GM23338 (cell line): Measurements from ENCODE around the gene TBL1XR1. TPM values are rescaled to one million over a fixed set of nuclear protein-coding genes. Genes with fewer than 3 reads are reported as not detected.

Experiments
- ATAC-seq: fragments of 200-7000 bp; cut with Tn5 transposase; 3 replicates; pipeline ENCODE4 v1.9.1; 2020
- DNase-seq: peaks from one replicate; pipeline ENCODE4 v3.0.0-alpha.2; 2015; ENCODE audit warnings: low spot score
- H2AFZ ChIP-seq: fragments of 200-600 bp; sonication (generic); 2 replicates; pipeline ENCODE4 v1.8.0; 2016; ENCODE audit warnings: antibody characterized with exemption, mild to moderate bottlenecking, moderate library complexity
- H3F3A ChIP-seq: fragments of 200-600 bp; sonication (generic); replicated peaks from 2 replicates; pipeline ENCODE4 v1.8.0; 2017; ENCODE audit warnings: antibody characterized with exemption, mixed run types, low read depth
- H3K27ac ChIP-seq: fragments of 200-600 bp; sonication (generic); 2 replicates; pipeline ENCODE4 v1.6.1; 2016; ENCODE audit warnings: low read depth
- H3K27me3 ChIP-seq: fragments of 200-600 bp; sonication (generic); 2 replicates; pipeline ENCODE4 v1.8.0; 2016; ENCODE audit warnings: mild to moderate bottlenecking, mixed run types, moderate library complexity; ENCODE audit not compliant: insufficient read depth
- H3K36me3 ChIP-seq: fragments of 200-600 bp; sonication (generic); 2 replicates; pipeline ENCODE4 v1.8.0; 2016; ENCODE audit warnings: mild to moderate bottlenecking; ENCODE audit not compliant: insufficient read depth
- H3K4me1 ChIP-seq: fragments of 200-600 bp; sonication (generic); 2 replicates; pipeline ENCODE4 v1.8.0; 2016; ENCODE audit warnings: mild to moderate bottlenecking, moderate library complexity; ENCODE audit not compliant: insufficient read depth
- H3K4me2 ChIP-seq: fragments of 200-600 bp; sonication (generic); 2 replicates; pipeline ENCODE4 v1.7.1; 2017; ENCODE audit warnings: mixed run types
- H3K4me3 ChIP-seq: fragments of 200-600 bp; sonication (generic); 2 replicates; pipeline ENCODE4 v1.6.1; 2016; ENCODE audit warnings: mixed run types
- H3K79me2 ChIP-seq: fragments of 200-600 bp; sonication (generic); replicated peaks from 2 replicates; pipeline ENCODE4 v1.8.0; 2017; ENCODE audit warnings: mild to moderate bottlenecking; ENCODE audit not compliant: insufficient read depth
- H3K9me2 ChIP-seq: fragments of 200-600 bp; sonication (generic); 2 replicates; pipeline ENCODE4 v1.8.0; 2017; ENCODE audit not compliant: insufficient read depth
- H4K20me1 ChIP-seq: fragments of 200-600 bp; sonication (generic); replicated peaks from 2 replicates; pipeline ENCODE4 v1.8.0; 2017; ENCODE audit warnings: mild to moderate bottlenecking; ENCODE audit not compliant: insufficient read depth
- H3K27ac Mint-ChIP-seq: 2 replicates; pipeline ENCODE4 v1.8.0; 2020; ENCODE audit warnings: inconsistent platforms, mild to moderate bottlenecking, moderate library complexity, mixed read lengths
- H3K27me3 Mint-ChIP-seq: 3 replicates; pipeline ENCODE4 v1.8.0; 2022; ENCODE audit warnings: low read depth, mild to moderate bottlenecking, moderate library complexity, mixed read lengths, inconsistent platforms; ENCODE audit not compliant: insufficient read depth, poor library complexity
- H3K36me3 Mint-ChIP-seq: 3 replicates; pipeline ENCODE4 v1.8.0; 2021; ENCODE audit warnings: low read depth, mild to moderate bottlenecking, inconsistent platforms, moderate library complexity, mixed read lengths
- H3K4me1 Mint-ChIP-seq: 3 replicates; pipeline ENCODE4 v1.8.0; 2020; ENCODE audit warnings: mild to moderate bottlenecking, inconsistent platforms, mixed read lengths
- H3K4me3 Mint-ChIP-seq: 3 replicates; pipeline ENCODE4 v1.8.0; 2021; ENCODE audit warnings: moderate library complexity, mild to moderate bottlenecking, inconsistent platforms, mixed read lengths
- H3K9me3 Mint-ChIP-seq: 3 replicates; pipeline ENCODE4 v1.8.0; 2020; ENCODE audit warnings: moderate library complexity, mild to moderate bottlenecking, inconsistent platforms, mixed read lengths
- EZH2 ChIP-seq: fragments of 200-600 bp; sonication (generic); IDR thresholded peaks from one replicate; pipeline ENCODE4 v1.8.0; 2017; ENCODE audit warnings: antibody characterized with exemption, mild to moderate bottlenecking, low read depth; ENCODE audit not compliant: unreplicated experiment
- EZH2phosphoT487 ChIP-seq: fragments of 200-600 bp; sonication (generic); IDR thresholded peaks from one replicate; pipeline ENCODE4 v1.8.1; 2018; ENCODE audit warnings: antibody characterized with exemption; ENCODE audit not compliant: unreplicated experiment
- JUNB ChIP-seq: IDR thresholded peaks from one replicate; pipeline ENCODE4 v1.6.1; 2016; ENCODE audit warnings: antibody characterized with exemption; ENCODE audit not compliant: unreplicated experiment
- NANOG ChIP-seq: IDR thresholded peaks from 2 replicates; pipeline ENCODE4 v1.6.1; 2016; ENCODE audit warnings: antibody characterized with exemption, borderline replicate concordance
- POLR2AphosphoS5 ChIP-seq: IDR thresholded peaks from 2 replicates; pipeline ENCODE4 v1.6.1; 2016; ENCODE audit warnings: antibody characterized with exemption, low read depth
- STAT1 ChIP-seq: IDR thresholded peaks from one replicate; pipeline ENCODE4 v1.6.1; 2016; ENCODE audit warnings: antibody characterized with exemption; ENCODE audit not compliant: unreplicated experiment
- ZNF114 ChIP-seq: fragments of 250-450 bp; sonication (Bioruptor Pico); IDR thresholded peaks from 2 replicates; pipeline ENCODE4 v1.5.0; 2020; ENCODE audit warnings: mild to moderate bottlenecking, moderate library complexity
- polyA plus RNA-seq: library from polyadenylated mRNA; unstranded; fragments of >200 nt; fragmentation: Nextera tagmentation; extraction: Ambion mirVana; gene quantifications from 2 replicates; pipeline ENCODE4 v1.2.1, GENCODE V29; 2016
- total RNA-seq: library from RNA; depleted of rRNA; stranded (reverse); fragments of >200 nt; shearing (Covaris generic); gene quantifications from 2 replicates; pipeline ENCODE4 v1.2.3, GENCODE V29; 2014
- TF ChIP-seq, protein P1 (sequence below): fragments of 250-450 bp; sonication (Bioruptor Pico); IDR thresholded peaks from 2 replicates; pipeline ENCODE4 v1.5.0; 2020; ENCODE audit warnings: mild to moderate bottlenecking, moderate library complexity
- TF ChIP-seq, protein P2 (sequence below), 2 experiments: fragments of 200-600 bp in 1 of 2; sonication (generic) in 1 of 2; conservative IDR thresholded peaks; 2 replicates each; pipeline versions ENCODE4 v1.5.1 to v1.6.1; 2016 to 2017; ENCODE audit warnings: antibody characterized with exemption in 2 of 2, low read depth in 2 of 2, mild to moderate bottlenecking in 2 of 2, moderate library complexity in 1 of 2

Gene TBL1XR1
- total and polyA plus RNA-seq, 2 experiments from 2014 or later, result 49.6 to 122 TPM

DNA sequence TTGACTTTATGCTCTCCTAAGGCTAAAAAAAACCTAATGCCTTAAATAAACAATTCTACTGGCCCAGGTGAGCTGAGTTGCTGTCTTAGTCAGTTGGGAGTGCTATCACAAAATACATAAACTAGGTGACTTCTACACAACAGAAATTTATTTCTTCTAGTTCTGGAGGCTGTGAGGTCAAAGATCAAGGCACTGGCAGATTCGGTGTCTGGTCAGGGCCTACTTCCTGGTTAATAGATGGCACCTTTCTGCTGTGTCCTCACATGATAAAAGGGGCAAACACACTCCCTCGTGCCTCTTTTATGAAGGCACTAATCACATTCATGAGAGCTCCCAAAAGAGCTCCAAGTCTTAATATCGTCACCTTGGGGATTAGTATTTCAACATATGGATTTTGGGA lies 11.5 kb upstream of the TBL1XR1 start (continued):
- TF ChIP-seq, protein P1, sequence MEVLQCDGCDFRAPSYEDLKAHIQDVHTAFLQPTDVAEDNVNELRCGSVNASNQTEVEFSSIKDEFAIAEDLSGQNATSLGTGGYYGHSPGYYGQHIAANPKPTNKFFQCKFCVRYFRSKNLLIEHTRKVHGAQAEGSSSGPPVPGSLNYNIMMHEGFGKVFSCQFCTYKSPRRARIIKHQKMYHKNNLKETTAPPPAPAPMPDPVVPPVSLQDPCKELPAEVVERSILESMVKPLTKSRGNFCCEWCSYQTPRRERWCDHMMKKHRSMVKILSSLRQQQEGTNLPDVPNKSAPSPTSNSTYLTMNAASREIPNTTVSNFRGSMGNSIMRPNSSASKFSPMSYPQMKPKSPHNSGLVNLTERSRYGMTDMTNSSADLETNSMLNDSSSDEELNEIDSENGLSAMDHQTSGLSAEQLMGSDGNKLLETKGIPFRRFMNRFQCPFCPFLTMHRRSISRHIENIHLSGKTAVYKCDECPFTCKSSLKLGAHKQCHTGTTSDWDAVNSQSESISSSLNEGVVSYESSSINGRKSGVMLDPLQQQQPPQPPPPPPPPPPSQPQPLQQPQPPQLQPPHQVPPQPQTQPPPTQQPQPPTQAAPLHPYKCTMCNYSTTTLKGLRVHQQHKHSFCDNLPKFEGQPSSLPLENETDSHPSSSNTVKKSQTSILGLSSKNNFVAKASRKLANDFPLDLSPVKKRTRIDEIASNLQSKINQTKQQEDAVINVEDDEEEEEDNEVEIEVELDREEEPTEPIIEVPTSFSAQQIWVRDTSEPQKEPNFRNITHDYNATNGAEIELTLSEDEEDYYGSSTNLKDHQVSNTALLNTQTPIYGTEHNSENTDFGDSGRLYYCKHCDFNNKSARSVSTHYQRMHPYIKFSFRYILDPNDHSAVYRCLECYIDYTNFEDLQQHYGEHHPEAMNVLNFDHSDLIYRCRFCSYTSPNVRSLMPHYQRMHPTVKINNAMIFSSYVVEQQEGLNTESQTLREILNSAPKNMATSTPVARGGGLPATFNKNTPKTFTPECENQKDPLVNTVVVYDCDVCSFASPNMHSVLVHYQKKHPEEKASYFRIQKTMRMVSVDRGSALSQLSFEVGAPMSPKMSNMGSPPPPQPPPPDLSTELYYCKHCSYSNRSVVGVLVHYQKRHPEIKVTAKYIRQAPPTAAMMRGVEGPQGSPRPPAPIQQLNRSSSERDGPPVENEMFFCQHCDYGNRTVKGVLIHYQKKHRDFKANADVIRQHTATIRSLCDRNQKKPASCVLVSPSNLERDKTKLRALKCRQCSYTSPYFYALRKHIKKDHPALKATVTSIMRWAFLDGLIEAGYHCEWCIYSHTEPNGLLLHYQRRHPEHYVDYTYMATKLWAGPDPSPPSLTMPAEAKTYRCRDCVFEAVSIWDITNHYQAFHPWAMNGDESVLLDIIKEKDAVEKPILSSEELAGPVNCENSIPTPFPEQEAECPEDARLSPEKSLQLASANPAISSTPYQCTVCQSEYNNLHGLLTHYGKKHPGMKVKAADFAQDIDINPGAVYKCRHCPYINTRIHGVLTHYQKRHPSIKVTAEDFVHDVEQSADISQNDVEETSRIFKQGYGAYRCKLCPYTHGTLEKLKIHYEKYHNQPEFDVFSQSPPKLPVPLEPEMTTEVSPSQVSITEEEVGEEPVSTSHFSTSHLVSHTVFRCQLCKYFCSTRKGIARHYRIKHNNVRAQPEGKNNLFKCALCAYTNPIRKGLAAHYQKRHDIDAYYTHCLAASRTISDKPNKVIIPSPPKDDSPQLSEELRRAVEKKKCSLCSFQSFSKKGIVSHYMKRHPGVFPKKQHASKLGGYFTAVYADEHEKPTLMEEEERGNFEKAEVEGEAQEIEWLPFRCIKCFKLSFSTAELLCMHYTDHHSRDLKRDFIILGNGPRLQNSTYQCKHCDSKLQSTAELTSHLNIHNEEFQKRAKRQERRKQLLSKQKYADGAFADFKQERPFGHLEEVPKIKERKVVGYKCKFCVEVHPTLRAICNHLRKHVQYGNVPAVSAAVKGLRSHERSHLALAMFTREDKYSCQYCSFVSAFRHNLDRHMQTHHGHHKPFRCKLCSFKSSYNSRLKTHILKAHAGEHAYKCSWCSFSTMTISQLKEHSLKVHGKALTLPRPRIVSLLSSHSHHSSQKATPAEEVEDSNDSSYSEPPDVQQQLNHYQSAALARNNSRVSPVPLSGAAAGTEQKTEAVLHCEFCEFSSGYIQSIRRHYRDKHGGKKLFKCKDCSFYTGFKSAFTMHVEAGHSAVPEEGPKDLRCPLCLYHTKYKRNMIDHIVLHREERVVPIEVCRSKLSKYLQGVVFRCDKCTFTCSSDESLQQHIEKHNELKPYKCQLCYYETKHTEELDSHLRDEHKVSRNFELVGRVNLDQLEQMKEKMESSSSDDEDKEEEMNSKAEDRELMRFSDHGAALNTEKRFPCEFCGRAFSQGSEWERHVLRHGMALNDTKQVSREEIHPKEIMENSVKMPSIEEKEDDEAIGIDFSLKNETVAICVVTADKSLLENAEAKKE, result no peak
- TF ChIP-seq EZH2phosphoT487 (no peak), STAT1 (no peak), JUNB (no peak)

DNA sequence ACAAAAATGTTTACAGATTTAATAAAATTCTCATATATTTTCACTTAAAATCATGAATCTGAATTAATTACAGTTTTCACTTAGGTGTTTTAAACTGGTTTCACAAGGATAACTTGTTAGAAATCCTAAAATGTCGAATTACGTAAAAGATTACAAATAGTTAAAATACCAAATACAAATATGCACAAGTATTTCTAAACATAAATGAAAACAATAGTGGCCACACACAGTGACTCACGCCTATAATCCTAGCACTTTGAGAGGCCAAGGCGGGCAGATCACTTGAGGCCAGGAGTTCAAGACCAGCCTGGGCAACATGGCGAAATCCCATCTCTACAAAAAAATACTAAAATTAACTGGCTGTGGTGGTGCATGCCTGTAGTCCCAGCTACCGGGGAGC lies 10.9 kb upstream of the TBL1XR1 start:
- Histone ChIP-seq H3K79me2 (no peaks in the 10 kb centered on the region), H3K4me1 (no peaks in the 10 kb centered on the region), H3F3A (no peaks in the 10 kb centered on the region), H3K27me3 (no peaks in the 10 kb centered on the region), H3K9me2 (no peaks in the 10 kb centered on the region), H3K4me3 (no peak overlapping the region), H2AFZ (no peak overlapping the region), H3K27ac (no peak overlapping the region), H3K36me3 (no peaks in the 10 kb centered on the region), H3K4me2 (no peak overlapping the region), H4K20me1 (no peaks in the 10 kb centered on the region)
- no peak overlapping the region for H3K27ac Mint-ChIP-seq
- peaks cover 2% of the 10 kb centered on the region for H3K27me3 Mint-ChIP-seq
- ATAC-seq (no peak), DNase-seq (no peak)
- H3K9me3 Mint-ChIP-seq, result peaks cover 23% of the 10 kb centered on the region
- peaks cover 1% of the 10 kb centered on the region for H3K4me1 Mint-ChIP-seq
- H3K36me3 Mint-ChIP-seq, result peaks cover 11% of the 10 kb centered on the region; the same call in 2 of the 3 replicates
- H3K4me3 Mint-ChIP-seq, result no peak overlapping the region
- no peak for TF ChIP-seq ZNF114 (CRISPR knock-in tag)
- no peak for TF ChIP-seq EZH2
- TF ChIP-seq, protein P1, result no peak
- no peak for TF ChIP-seq NANOG
- no peak for TF ChIP-seq STAT1
- no peak for TF ChIP-seq JUNB
- no peak for TF ChIP-seq POLR2AphosphoS5
- TF ChIP-seq, protein P2, sequence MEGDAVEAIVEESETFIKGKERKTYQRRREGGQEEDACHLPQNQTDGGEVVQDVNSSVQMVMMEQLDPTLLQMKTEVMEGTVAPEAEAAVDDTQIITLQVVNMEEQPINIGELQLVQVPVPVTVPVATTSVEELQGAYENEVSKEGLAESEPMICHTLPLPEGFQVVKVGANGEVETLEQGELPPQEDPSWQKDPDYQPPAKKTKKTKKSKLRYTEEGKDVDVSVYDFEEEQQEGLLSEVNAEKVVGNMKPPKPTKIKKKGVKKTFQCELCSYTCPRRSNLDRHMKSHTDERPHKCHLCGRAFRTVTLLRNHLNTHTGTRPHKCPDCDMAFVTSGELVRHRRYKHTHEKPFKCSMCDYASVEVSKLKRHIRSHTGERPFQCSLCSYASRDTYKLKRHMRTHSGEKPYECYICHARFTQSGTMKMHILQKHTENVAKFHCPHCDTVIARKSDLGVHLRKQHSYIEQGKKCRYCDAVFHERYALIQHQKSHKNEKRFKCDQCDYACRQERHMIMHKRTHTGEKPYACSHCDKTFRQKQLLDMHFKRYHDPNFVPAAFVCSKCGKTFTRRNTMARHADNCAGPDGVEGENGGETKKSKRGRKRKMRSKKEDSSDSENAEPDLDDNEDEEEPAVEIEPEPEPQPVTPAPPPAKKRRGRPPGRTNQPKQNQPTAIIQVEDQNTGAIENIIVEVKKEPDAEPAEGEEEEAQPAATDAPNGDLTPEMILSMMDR (conservative IDR thresholded peaks at IDR 0.05; ENCODE audit: low read depth in 2 of 2), result no peak
